Measurements from ENCODE around the gene TTC9.

- no peak for TF ChIP-seq CTCF (IDR thresholded peaks at IDR 0.05)
- TF ChIP-seq POLR2A (IDR thresholded peaks at IDR 0.05), result no peak
These were observed at the start of gene TTC9 for GRCh38 chr14:70641548-70642302.
